D721Med (cell line): ENCODE results near the gene C1orf226.

ENCODE experiments used
- DNase-seq: peaks from one replicate; pipeline ENCODE4 v3.0.0; 2011; ENCODE audit warnings: low spot score; ENCODE audit not compliant: insufficient read length
- FAIRE-seq: peaks from 2 replicates; lab custom pipeline; 2011; peaks lifted over from hg19 to GRCh38; lab: Jason Lieb, UNC
- CTCF ChIP-seq: IDR thresholded peaks from 2 replicates; pipeline ENCODE4 v1.5.1; 2012; ENCODE audit warnings: mild to moderate bottlenecking, control low read depth; ENCODE audit not compliant: insufficient read depth; ENCODE audit errors: missing control alignments

The C1orf226 gene

DNA sequence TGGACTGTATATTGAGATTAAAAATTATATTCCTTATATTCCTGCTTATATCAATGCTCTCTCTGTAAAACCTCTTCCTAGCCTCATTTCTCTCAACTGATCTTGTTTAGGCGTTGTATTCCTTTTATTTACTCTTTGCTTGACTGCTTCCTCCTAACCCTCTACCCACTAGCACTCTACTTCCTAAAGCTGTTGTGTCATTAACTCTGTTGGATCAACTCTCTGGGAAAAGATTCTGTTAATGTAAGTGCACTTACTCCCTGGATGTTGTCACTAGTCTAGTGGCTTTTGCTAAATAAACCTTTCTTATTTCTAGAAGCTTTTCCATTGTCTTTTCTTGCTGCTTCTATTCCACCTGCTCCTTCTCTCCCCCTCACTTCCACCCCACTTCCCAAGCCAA lies 11.4 kb upstream of the C1orf226 start:
- no peak for TF ChIP-seq CTCF
- FAIRE-seq (no peak), DNase-seq (no peak)

GRCh38 chr1:162370721-162371120 lies 10.8 kb upstream of the C1orf226 start:
- FAIRE-seq: no peak
- TF ChIP-seq CTCF: no peak

GRCh38 chr1:162371611-162372010 lies 9.9 kb upstream of the C1orf226 start:
- FAIRE-seq (no peak), DNase-seq (no peak)
- TF ChIP-seq CTCF: no peak

More at GRCh38 chr1:162370721-162371120, 10.8 kb upstream of the C1orf226 start:
- no peak for DNase-seq

GRCh38 chr1:162372159-162373071 lies 9.1 kb upstream of the C1orf226 start:
- no peak for FAIRE-seq
- TF ChIP-seq CTCF: no peak
- DNase-seq: no peak

GRCh38 chr1:162373072-162373427 lies 8.5 kb upstream of the C1orf226 start:
- DNase-seq (no peak), FAIRE-seq (no peak)
- TF ChIP-seq CTCF: no peak

- no peak for TF ChIP-seq CTCF
- FAIRE-seq: no peak
- no peak for DNase-seq
Measured at GRCh38 chr1:162373541-162374260, 7.8 kb upstream of the C1orf226 start.
